Tibial nerve (tissue), 4 donors: ENCODE data around the gene COL27A1.

Experiments
- CTCF ChIP-seq, 5 experiments: fragments of 200-600 bp in 3 of 5; fragments of 450-650 bp in 2 of 5; sonication (generic) in 3 of 5; IDR thresholded peaks; one replicate each; pipeline ENCODE4 v1.5.1; 2016 to 2019; ENCODE audit warnings: antibody characterized with exemption in 5 of 5, mild to moderate bottlenecking in 3 of 5, moderate library complexity in 2 of 5
- EP300 ChIP-seq, 2 donors: sonication (generic); formaldehyde crosslinking; IDR thresholded peaks; one replicate each; pipeline ENCODE4 v1.6.1; 2017; ENCODE audit warnings: antibody characterized with exemption in 2 of 2, mild to moderate bottlenecking in 1 of 2
- POLR2A ChIP-seq, 2 donors: fragments of 450-650 bp; IDR thresholded peaks; one replicate each; pipeline ENCODE4 v1.6.1; 2017; ENCODE audit warnings: antibody characterized with exemption in 2 of 2, mild to moderate bottlenecking in 2 of 2, moderate library complexity in 2 of 2

GRCh38 chr9:114311571-114312512 lies 156.5 kb downstream of the COL27A1 start:
- no peak for TF ChIP-seq CTCF (IDR thresholded peaks at IDR 0.05)
- TF ChIP-seq POLR2A (IDR thresholded peaks at IDR 0.05) = no peak
- no peak for TF ChIP-seq EP300 (IDR thresholded peaks at IDR 0.05)
